ENCODE data around the gene NAALADL2. TPM values are rescaled to one million over a fixed set of nuclear protein-coding genes. Genes with fewer than 3 reads are reported as not detected.

Gene NAALADL2
- total RNA-seq, 1 donor from 2014 or later = 11.5 TPM

DNA sequence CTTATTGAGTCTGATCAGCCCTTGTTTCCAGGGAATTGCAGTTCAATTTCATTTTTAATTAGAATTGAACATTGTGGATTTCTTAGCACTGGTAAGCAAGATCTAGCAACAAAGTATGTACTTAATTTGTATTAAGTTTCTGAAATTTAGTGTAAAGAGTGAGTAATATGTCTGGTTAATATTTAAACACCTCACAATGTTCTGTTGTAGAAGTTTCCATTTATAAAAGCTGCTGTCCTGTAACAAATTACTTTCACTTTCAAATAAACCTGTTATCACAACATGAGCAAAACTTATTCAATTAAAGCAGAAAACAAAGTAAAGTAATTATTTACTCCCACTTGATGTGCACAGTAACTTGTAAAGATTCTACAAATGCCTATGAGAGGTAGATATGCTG, 448.5 kb downstream of the NAALADL2 start:
- DNase-seq (ENCODE audit: low spot score) = no peak
- H3K36me3 ChIP-seq = no peaks in the 10 kb centered on the region
- no peak overlapping the region for H2AFZ ChIP-seq (replicated peaks)
- Mint-ChIP-seq H3K9me3 (no peaks in the 10 kb centered on the region), H3K27ac (no peak overlapping the region), H3K36me3 (no peaks in the 10 kb centered on the region), H3K4me1 (peaks cover 4% of the 10 kb centered on the region), H3K27me3 (ENCODE audit: insufficient read depth, low read depth) (no peaks in the 10 kb centered on the region), H3K4me3 (no peak overlapping the region)
- H3K4me3 ChIP-seq = no peak overlapping the region
- no peaks in the 10 kb centered on the region for H3F3A ChIP-seq (ENCODE audit: low read depth)
- TF ChIP-seq EZH2phosphoT487 (IDR thresholded peaks at IDR 0.05) (no peak), EZH2 (IDR thresholded peaks at IDR 0.05) (no peak)
- TF ChIP-seq, protein P1, sequence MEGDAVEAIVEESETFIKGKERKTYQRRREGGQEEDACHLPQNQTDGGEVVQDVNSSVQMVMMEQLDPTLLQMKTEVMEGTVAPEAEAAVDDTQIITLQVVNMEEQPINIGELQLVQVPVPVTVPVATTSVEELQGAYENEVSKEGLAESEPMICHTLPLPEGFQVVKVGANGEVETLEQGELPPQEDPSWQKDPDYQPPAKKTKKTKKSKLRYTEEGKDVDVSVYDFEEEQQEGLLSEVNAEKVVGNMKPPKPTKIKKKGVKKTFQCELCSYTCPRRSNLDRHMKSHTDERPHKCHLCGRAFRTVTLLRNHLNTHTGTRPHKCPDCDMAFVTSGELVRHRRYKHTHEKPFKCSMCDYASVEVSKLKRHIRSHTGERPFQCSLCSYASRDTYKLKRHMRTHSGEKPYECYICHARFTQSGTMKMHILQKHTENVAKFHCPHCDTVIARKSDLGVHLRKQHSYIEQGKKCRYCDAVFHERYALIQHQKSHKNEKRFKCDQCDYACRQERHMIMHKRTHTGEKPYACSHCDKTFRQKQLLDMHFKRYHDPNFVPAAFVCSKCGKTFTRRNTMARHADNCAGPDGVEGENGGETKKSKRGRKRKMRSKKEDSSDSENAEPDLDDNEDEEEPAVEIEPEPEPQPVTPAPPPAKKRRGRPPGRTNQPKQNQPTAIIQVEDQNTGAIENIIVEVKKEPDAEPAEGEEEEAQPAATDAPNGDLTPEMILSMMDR (IDR thresholded peaks at IDR 0.05) = no peak
- no peaks in the 10 kb centered on the region for H4K20me1 ChIP-seq (ENCODE audit: low read depth)
- no peaks in the 10 kb centered on the region for H3K27me3 ChIP-seq
- H3K79me2 ChIP-seq (ENCODE audit: low read depth) = no peaks in the 10 kb centered on the region
- H3K9me3 ChIP-seq (ENCODE audit: low read depth) = no peaks in the 10 kb centered on the region
- H3K9ac ChIP-seq = no peak overlapping the region
- no peak overlapping the region for H3K27ac ChIP-seq
- no peaks in the 10 kb centered on the region for H3K4me1 ChIP-seq
- no peak overlapping the region for H3K4me2 ChIP-seq

DNA sequence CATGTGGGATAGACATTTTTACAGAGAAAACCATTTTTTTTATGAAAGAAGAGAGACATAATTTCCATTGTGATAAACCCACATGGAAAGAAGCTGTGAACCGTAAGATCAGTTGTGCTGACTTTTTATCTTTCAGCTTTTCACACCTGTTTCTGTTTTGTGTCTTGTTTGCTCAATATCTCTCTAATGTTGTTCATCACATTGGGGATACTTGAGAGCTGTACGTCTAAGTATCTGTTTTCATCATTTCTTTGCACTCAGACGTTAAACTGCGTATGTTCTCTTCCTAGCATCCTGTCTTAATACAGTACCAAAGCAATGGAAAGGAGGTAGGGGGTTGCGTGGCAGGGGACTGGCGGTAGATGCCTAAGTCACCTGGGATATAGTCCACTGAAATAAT, 449.0 kb downstream of the NAALADL2 start:
- no peaks in the 10 kb centered on the region for H3K36me3 ChIP-seq
- H2AFZ ChIP-seq (replicated peaks) = no peak overlapping the region
- Mint-ChIP-seq H3K4me3 (no peak overlapping the region), H3K27me3 (ENCODE audit: insufficient read depth, low read depth) (no peaks in the 10 kb centered on the region), H3K9me3 (no peaks in the 10 kb centered on the region), H3K27ac (no peak overlapping the region), H3K4me1 (peaks cover 4% of the 10 kb centered on the region), H3K36me3 (no peaks in the 10 kb centered on the region)
- no peaks in the 10 kb centered on the region for H3F3A ChIP-seq (ENCODE audit: low read depth)
- H3K27ac ChIP-seq = no peak overlapping the region
- no peak overlapping the region for H3K4me2 ChIP-seq
- H3K27me3 ChIP-seq = no peaks in the 10 kb centered on the region
- H3K79me2 ChIP-seq (ENCODE audit: low read depth) = no peaks in the 10 kb centered on the region
- TF ChIP-seq EZH2phosphoT487 (IDR thresholded peaks at IDR 0.05) (no peak), EZH2 (IDR thresholded peaks at IDR 0.05) (no peak)
- TF ChIP-seq, protein P1 (IDR thresholded peaks at IDR 0.05) = no peak
- no peak for DNase-seq (ENCODE audit: low spot score)
- H3K4me3 ChIP-seq = no peak overlapping the region
- H4K20me1 ChIP-seq (ENCODE audit: low read depth) = no peaks in the 10 kb centered on the region
- no peaks in the 10 kb centered on the region for H3K4me1 ChIP-seq
- no peak overlapping the region for H3K9ac ChIP-seq
- no peaks in the 10 kb centered on the region for H3K9me3 ChIP-seq (ENCODE audit: low read depth)

DNA sequence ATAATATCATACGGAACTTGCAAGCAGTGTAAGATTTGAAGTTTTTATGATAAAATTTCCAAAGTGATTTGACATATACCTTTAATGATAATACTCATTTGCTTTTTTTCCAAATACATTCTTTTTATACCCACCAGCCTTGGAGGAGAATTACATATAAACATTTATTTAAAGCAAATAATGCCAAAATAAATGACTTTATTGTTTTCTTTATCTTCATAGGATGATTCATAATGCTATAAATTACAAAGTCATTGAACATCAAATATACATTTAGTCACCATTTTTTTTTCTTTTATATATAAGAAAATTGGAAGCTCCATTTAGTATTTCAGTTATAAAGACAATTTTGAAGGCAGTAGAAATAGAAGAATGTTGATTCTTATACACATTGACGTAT, 450.9 kb downstream of the NAALADL2 start:
- no peaks in the 10 kb centered on the region for H3K36me3 ChIP-seq
- no peaks in the 10 kb centered on the region for H3F3A ChIP-seq (ENCODE audit: low read depth)
- no peaks in the 10 kb centered on the region for H3K4me1 ChIP-seq
- Mint-ChIP-seq H3K4me1 (no peaks in the 10 kb centered on the region), H3K27ac (no peak overlapping the region), H3K4me3 (no peak overlapping the region), H3K9me3 (no peaks in the 10 kb centered on the region), H3K36me3 (no peaks in the 10 kb centered on the region), H3K27me3 (ENCODE audit: insufficient read depth, low read depth) (no peaks in the 10 kb centered on the region)
- no peak overlapping the region for H3K4me2 ChIP-seq
- no peaks in the 10 kb centered on the region for H3K27me3 ChIP-seq
- no peak overlapping the region for H3K9ac ChIP-seq
- no peak for DNase-seq (ENCODE audit: low spot score)
- no peak overlapping the region for H2AFZ ChIP-seq (replicated peaks)
- H4K20me1 ChIP-seq (ENCODE audit: low read depth) = no peaks in the 10 kb centered on the region
- H3K27ac ChIP-seq = no peak overlapping the region
- H3K79me2 ChIP-seq (ENCODE audit: low read depth) = no peaks in the 10 kb centered on the region
- no peak for TF ChIP-seq EZH2phosphoT487 (IDR thresholded peaks at IDR 0.05)
- TF ChIP-seq, protein P1 (IDR thresholded peaks at IDR 0.05) = no peak
- TF ChIP-seq EZH2 (IDR thresholded peaks at IDR 0.05) = no peak
- no peaks in the 10 kb centered on the region for H3K9me3 ChIP-seq (ENCODE audit: low read depth)
- no peak overlapping the region for H3K4me3 ChIP-seq

All from neural progenitor cell (in vitro differentiated cells).